Measurements from ENCODE around the gene TMEM132C.

Gene TMEM132C

GRCh38 chr12:128664501-128664900 is 397.5 kb downstream of the TMEM132C start:
- DNase-seq (ENCODE audit: low spot score), result no peak

GRCh38 chr12:128667193-128667592 is 400.2 kb downstream of the TMEM132C start:
- no peak for DNase-seq (ENCODE audit: low spot score)

- DNase-seq (ENCODE audit: low spot score), result no peak
Measured at GRCh38 chr12:128671528-128672042, 404.6 kb downstream of the TMEM132C start.

- no peak for DNase-seq (ENCODE audit: low spot score)
Measured at GRCh38 chr12:128672428-128672827, 405.5 kb downstream of the TMEM132C start.

- no peak for DNase-seq (ENCODE audit: low spot score)
Measured at GRCh38 chr12:128672893-128673292, 405.9 kb downstream of the TMEM132C start.

GRCh38 chr12:128675576-128675975 is 408.6 kb downstream of the TMEM132C start:
- no peak for DNase-seq (ENCODE audit: low spot score)

GRCh38 chr12:128680555-128680954 is 413.6 kb downstream of the TMEM132C start:
- no peak for DNase-seq (ENCODE audit: low spot score)

- no peak for DNase-seq (ENCODE audit: low spot score)
Measured at GRCh38 chr12:128682548-128683275, 415.7 kb downstream of the TMEM132C start.

GRCh38 chr12:128684352-128684751 is 417.4 kb downstream of the TMEM132C start:
- DNase-seq (ENCODE audit: low spot score), result no peak

- DNase-seq (ENCODE audit: low spot score), result no peak
Measured at GRCh38 chr12:128685903-128686475, 419.0 kb downstream of the TMEM132C start.

- no peak for DNase-seq (ENCODE audit: low spot score)
Measured at GRCh38 chr12:128687851-128688250, 420.9 kb downstream of the TMEM132C start.

GRCh38 chr12:128690641-128691040 is 423.7 kb downstream of the TMEM132C start:
- no peak for DNase-seq (ENCODE audit: low spot score)

- DNase-seq (ENCODE audit: low spot score), result no peak
Measured at GRCh38 chr12:128693115-128693514, 426.1 kb downstream of the TMEM132C start.

- DNase-seq (ENCODE audit: low spot score), result no peak
Measured at GRCh38 chr12:128693771-128694170, 426.8 kb downstream of the TMEM132C start.

- no peak for DNase-seq (ENCODE audit: low spot score)
Measured at GRCh38 chr12:128694445-128694844, 427.5 kb downstream of the TMEM132C start.

- DNase-seq (ENCODE audit: low spot score), result no peak
Measured at GRCh38 chr12:128695697-128696096, 428.7 kb downstream of the TMEM132C start.

- no peak for DNase-seq (ENCODE audit: low spot score)
Measured at GRCh38 chr12:128698301-128698972, 431.5 kb downstream of the TMEM132C start.

- no peak for DNase-seq (ENCODE audit: low spot score)
Measured at GRCh38 chr12:128699106-128699505, 432.1 kb downstream of the TMEM132C start.

- no peak for DNase-seq (ENCODE audit: low spot score)
Measured at GRCh38 chr12:128702371-128702770, 435.4 kb downstream of the TMEM132C start.

- DNase-seq (ENCODE audit: low spot score), result no peak
Measured at GRCh38 chr12:128705140-128705539, 438.2 kb downstream of the TMEM132C start.

- no peak for DNase-seq (ENCODE audit: low spot score)
Measured at GRCh38 chr12:128707488-128707887, 440.5 kb downstream of the TMEM132C start.

- no peak for DNase-seq (ENCODE audit: low spot score)
Measured at GRCh38 chr12:128708789-128709188, 441.8 kb downstream of the TMEM132C start.

GRCh38 chr12:128709660-128710059 is 442.7 kb downstream of the TMEM132C start:
- DNase-seq (ENCODE audit: low spot score), result no peak
